ENCODE data around the gene FES. TPM values are rescaled to one million over a fixed set of nuclear protein-coding genes. Genes with fewer than 3 reads are reported as not detected.

The FES gene
- total and polyA plus RNA-seq, 5 donors from 2014 or later: 0.13 to 3.8 (median 0.13) TPM; not detected in 2

DNA sequence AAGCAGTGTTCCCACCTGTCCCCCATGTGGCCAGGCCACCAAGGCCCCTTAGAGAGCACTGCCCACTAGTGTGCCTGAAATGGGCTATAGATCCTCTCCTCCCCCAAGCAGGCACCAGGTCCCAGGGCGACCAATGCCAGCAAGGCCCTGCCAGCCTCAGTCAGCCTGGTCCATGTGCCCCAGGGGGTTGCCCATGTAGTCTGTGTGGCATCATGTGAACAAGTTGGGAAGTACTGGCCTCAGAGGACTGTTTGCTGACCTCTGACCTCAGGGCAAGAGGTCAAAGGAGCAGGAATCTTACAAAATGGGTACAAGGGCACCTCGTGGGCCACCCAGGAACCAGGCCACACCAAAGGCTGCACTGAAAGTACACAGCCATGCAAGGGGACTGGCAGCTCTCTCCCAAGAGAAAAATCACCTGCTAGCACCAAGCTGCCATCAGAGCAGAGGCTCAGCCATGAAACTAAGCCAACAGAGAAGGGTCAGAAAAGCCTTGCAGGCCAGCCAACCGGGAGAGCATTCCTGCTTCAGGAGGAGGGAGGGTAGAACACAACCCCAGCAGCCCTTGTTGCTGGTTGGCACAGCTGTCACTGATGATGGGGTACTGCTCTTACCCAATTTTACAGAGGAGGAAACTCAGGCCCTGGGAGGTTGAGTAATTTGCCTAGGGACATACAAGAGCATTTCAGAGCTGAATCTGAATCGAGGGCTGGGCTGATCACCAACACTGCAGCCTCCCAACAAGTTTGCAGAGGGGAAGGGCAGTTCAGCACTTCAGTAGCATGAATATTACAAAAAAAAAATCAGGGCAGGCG, 21.1 kb upstream of the FES start:
- Mint-ChIP-seq H3K4me1 (peaks cover 0 to 5% (median 2%) of the 10 kb centered on the region in 4 donors), H3K9me3 (no peaks in the 10 kb centered on the region), H3K4me3 (peak overlapping the region in 1 of 4 donors; percentile 50), H3K27ac (peak overlapping the region in 1 of 3 donors; percentile 27), H3K36me3 (no peaks in the 10 kb centered on the region), H3K27me3 (no peaks in the 10 kb centered on the region)
- Histone ChIP-seq H3K27ac (ENCODE audit: insufficient read depth, low read length, poor library complexity, severe bottlenecking) (no peak overlapping the region), H3K27me3 (ENCODE audit: control insufficient read depth, insufficient read depth, low read length) (no peaks in the 10 kb centered on the region), H3K4me3 (ENCODE audit: low read depth, low read length) (no peak overlapping the region), H3K4me1 (ENCODE audit: control insufficient read depth, insufficient read depth, low read length, poor library complexity, severe bottlenecking) (no peaks in the 10 kb centered on the region), H3K9me3 (ENCODE audit: control insufficient read depth in 2 of 2, low read length in 2 of 2) (no peaks in the 10 kb centered on the region), H3K36me3 (ENCODE audit: control insufficient read depth, insufficient read depth, low read length) (no peaks in the 10 kb centered on the region)
- ATAC-seq (ENCODE audit: low read depth in 2 of 2) (no peak), DNase-seq (no peak)

- no peaks in the 10 kb centered on the region for H3K9me3 Mint-ChIP-seq
- no peaks in the 10 kb centered on the region for H3K36me3 Mint-ChIP-seq
- H3K27me3 Mint-ChIP-seq: no peaks in the 10 kb centered on the region
- no peak for DNase-seq
- H3K36me3 ChIP-seq (ENCODE audit: control insufficient read depth, insufficient read depth, low read length): no peaks in the 10 kb centered on the region
- peak overlapping the region in 1 of 3 donors; percentile 8 for H3K27ac Mint-ChIP-seq
- peaks cover 0 to 8% (median 3%) of the 10 kb centered on the region in 4 donors for H3K4me1 Mint-ChIP-seq
- no peaks in the 10 kb centered on the region for H3K27me3 ChIP-seq (ENCODE audit: control insufficient read depth, insufficient read depth, low read length)
- H3K4me1 ChIP-seq (ENCODE audit: control insufficient read depth, insufficient read depth, low read length, poor library complexity, severe bottlenecking): no peaks in the 10 kb centered on the region
- H3K27ac ChIP-seq (ENCODE audit: insufficient read depth, low read length, poor library complexity, severe bottlenecking): no peak overlapping the region
- H3K4me3 Mint-ChIP-seq: peak overlapping the region in 1 of 4 donors; percentile 50
- H3K4me3 ChIP-seq (ENCODE audit: low read depth, low read length): no peak overlapping the region
- no peak for ATAC-seq (ENCODE audit: low read depth in 2 of 2)
- H3K9me3 ChIP-seq (ENCODE audit: control insufficient read depth in 2 of 2, low read length in 2 of 2): no peaks in the 10 kb centered on the region
Observed at GRCh38 chr15:90863987-90864386, 20.3 kb upstream of the FES start.

- ATAC-seq (ENCODE audit: low read depth in 2 of 2) (no peak), DNase-seq (no peak)
- Mint-ChIP-seq H3K27me3 (no peaks in the 10 kb centered on the region), H3K36me3 (no peaks in the 10 kb centered on the region), H3K4me1 (peaks cover 0 to 12% (median 4%) of the 10 kb centered on the region in 4 donors), H3K9me3 (no peaks in the 10 kb centered on the region), H3K27ac (no peak overlapping the region), H3K4me3 (no peak overlapping the region)
- Histone ChIP-seq H3K36me3 (ENCODE audit: control insufficient read depth, insufficient read depth, low read length) (no peaks in the 10 kb centered on the region), H3K27me3 (ENCODE audit: control insufficient read depth, insufficient read depth, low read length) (no peaks in the 10 kb centered on the region), H3K4me3 (ENCODE audit: low read depth, low read length) (no peak overlapping the region), H3K4me1 (ENCODE audit: control insufficient read depth, insufficient read depth, low read length, poor library complexity, severe bottlenecking) (peaks cover 3% of the 10 kb centered on the region), H3K27ac (ENCODE audit: insufficient read depth, low read length, poor library complexity, severe bottlenecking) (no peak overlapping the region), H3K9me3 (ENCODE audit: control insufficient read depth in 2 of 2, low read length in 2 of 2) (no peaks in the 10 kb centered on the region)
Observed at GRCh38 chr15:90864507-90864906, 19.8 kb upstream of the FES start.

DNA sequence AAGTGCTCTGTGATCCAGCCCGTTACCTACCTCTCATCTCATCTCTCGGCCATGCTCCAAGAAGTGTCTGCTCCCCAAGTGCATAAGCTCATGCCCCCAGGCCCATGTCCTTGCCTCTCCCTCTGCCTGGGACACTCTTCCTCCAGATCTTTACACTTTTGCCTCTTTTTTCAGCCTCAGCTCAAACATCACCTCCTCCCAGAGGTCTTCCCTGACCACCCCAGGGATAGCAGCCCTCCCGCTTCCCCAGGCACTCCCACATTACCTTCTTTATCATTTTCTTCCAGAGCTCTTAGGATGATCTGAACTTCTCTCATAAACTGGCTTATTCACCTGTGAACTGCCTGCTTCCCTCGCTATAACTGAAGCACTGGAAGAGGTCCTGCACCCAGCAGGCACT, 18.6 kb upstream of the FES start:
- Histone ChIP-seq H3K27me3 (ENCODE audit: control insufficient read depth, insufficient read depth, low read length) (no peaks in the 10 kb centered on the region), H3K4me3 (ENCODE audit: low read depth, low read length) (no peak overlapping the region), H3K36me3 (ENCODE audit: control insufficient read depth, insufficient read depth, low read length) (no peaks in the 10 kb centered on the region), H3K9me3 (ENCODE audit: control insufficient read depth in 2 of 2, low read length in 2 of 2) (no peaks in the 10 kb centered on the region), H3K27ac (ENCODE audit: insufficient read depth, low read length, poor library complexity, severe bottlenecking) (no peak overlapping the region), H3K4me1 (ENCODE audit: control insufficient read depth, insufficient read depth, low read length, poor library complexity, severe bottlenecking) (peaks cover 15% of the 10 kb centered on the region)
- no peaks in the 10 kb centered on the region for H3K36me3 Mint-ChIP-seq
- peak overlapping the region in 1 of 3 donors; percentile 32 for H3K27ac Mint-ChIP-seq
- no peaks in the 10 kb centered on the region for H3K27me3 Mint-ChIP-seq
- H3K4me3 Mint-ChIP-seq: no peak overlapping the region
- H3K4me1 Mint-ChIP-seq: peaks cover 0 to 24% (median 15%) of the 10 kb centered on the region in 4 donors
- DNase-seq: no peak
- no peaks in the 10 kb centered on the region for H3K9me3 Mint-ChIP-seq
- ATAC-seq (ENCODE audit: low read depth in 2 of 2): no peak

- Mint-ChIP-seq H3K27me3 (no peaks in the 10 kb centered on the region), H3K9me3 (no peaks in the 10 kb centered on the region), H3K4me1 (peaks cover 0 to 27% (median 18%) of the 10 kb centered on the region in 4 donors), H3K36me3 (no peaks in the 10 kb centered on the region), H3K27ac (no peak overlapping the region), H3K4me3 (no peak overlapping the region)
- H3K4me3 ChIP-seq (ENCODE audit: low read depth, low read length): no peak overlapping the region
- ATAC-seq (ENCODE audit: low read depth in 2 of 2): no peak
- peaks cover 20% of the 10 kb centered on the region for H3K4me1 ChIP-seq (ENCODE audit: control insufficient read depth, insufficient read depth, low read length, poor library complexity, severe bottlenecking)
- H3K9me3 ChIP-seq (ENCODE audit: control insufficient read depth in 2 of 2, low read length in 2 of 2): no peaks in the 10 kb centered on the region
- DNase-seq: no peak
- no peak overlapping the region for H3K27ac ChIP-seq (ENCODE audit: insufficient read depth, low read length, poor library complexity, severe bottlenecking)
- no peaks in the 10 kb centered on the region for H3K36me3 ChIP-seq (ENCODE audit: control insufficient read depth, insufficient read depth, low read length)
- H3K27me3 ChIP-seq (ENCODE audit: control insufficient read depth, insufficient read depth, low read length): no peaks in the 10 kb centered on the region
Observed at GRCh38 chr15:90866161-90866715, 18.1 kb upstream of the FES start.

GRCh38 chr15:90866800-90867199, 17.5 kb upstream of the FES start:
- no peak overlapping the region for H3K4me3 Mint-ChIP-seq
- DNase-seq (no peak), ATAC-seq (ENCODE audit: low read depth in 2 of 2) (no peak)
- no peak overlapping the region for H3K27ac ChIP-seq (ENCODE audit: insufficient read depth, low read length, poor library complexity, severe bottlenecking)
- H3K27ac Mint-ChIP-seq: no peak overlapping the region
- no peaks in the 10 kb centered on the region for H3K36me3 ChIP-seq (ENCODE audit: control insufficient read depth, insufficient read depth, low read length)
- no peak overlapping the region for H3K4me3 ChIP-seq (ENCODE audit: low read depth, low read length)
- H3K9me3 Mint-ChIP-seq: no peaks in the 10 kb centered on the region
- no peaks in the 10 kb centered on the region for H3K27me3 ChIP-seq (ENCODE audit: control insufficient read depth, insufficient read depth, low read length)
- H3K27me3 Mint-ChIP-seq: no peaks in the 10 kb centered on the region
- peaks cover 0 to 27% (median 18%) of the 10 kb centered on the region in 4 donors for H3K4me1 Mint-ChIP-seq
- H3K9me3 ChIP-seq (ENCODE audit: control insufficient read depth in 2 of 2, low read length in 2 of 2): no peaks in the 10 kb centered on the region
- peaks cover 20% of the 10 kb centered on the region for H3K4me1 ChIP-seq (ENCODE audit: control insufficient read depth, insufficient read depth, low read length, poor library complexity, severe bottlenecking)
- no peaks in the 10 kb centered on the region for H3K36me3 Mint-ChIP-seq

DNA sequence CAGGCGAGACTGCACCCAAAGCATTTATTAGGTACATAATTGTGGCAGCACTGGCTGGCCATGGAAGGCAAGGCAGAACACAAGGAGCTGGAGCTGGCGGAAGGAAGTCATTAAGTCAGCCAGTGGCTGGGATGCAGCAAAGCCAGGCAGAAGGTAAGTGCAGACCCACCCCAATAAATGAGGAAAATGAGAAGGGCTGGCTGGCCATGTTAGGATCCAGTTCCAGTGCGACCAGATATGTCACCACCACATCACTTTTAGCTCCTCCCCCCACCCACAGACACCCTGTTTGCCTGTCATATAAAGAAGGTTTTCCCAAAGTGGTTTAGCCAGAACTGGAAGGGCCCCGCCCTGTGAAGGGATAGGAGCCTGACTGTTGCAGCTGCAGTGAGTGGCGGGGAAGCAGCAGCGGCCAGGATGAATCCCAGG, 16.0 kb upstream of the FES start, which contains the start of gene FURIN:
Gene FURIN, plus strand, starts transcription at position 328 of the 429 bp plus-strand sequence. CDS start 7,153 bp downstream, outside the sequence.
- Mint-ChIP-seq H3K4me1 (peaks cover 5 to 39% (median 27%) of the 10 kb centered on the region in 4 donors), H3K27me3 (no peaks in the 10 kb centered on the region), H3K4me3 (peak within 1 kb of the TSS; percentile 24 to 90 (median 80)), H3K9me3 (no peaks in the 10 kb centered on the region), H3K36me3 (no peaks in the 10 kb centered on the region), H3K27ac (peak within 1 kb of the TSS; percentile 59 to 94 (median 92))
- Histone ChIP-seq H3K4me1 (ENCODE audit: control insufficient read depth, insufficient read depth, low read length, poor library complexity, severe bottlenecking) (peaks cover 33% of the 10 kb centered on the region), H3K36me3 (ENCODE audit: control insufficient read depth, insufficient read depth, low read length) (no peaks in the 10 kb centered on the region), H3K27me3 (ENCODE audit: control insufficient read depth, insufficient read depth, low read length) (no peaks in the 10 kb centered on the region), H3K4me3 (ENCODE audit: low read depth, low read length) (no peak within 1 kb of the TSS), H3K27ac (ENCODE audit: insufficient read depth, low read length, poor library complexity, severe bottlenecking) (peak within 1 kb of the TSS; percentile 16), H3K9me3 (ENCODE audit: control insufficient read depth in 2 of 2, low read length in 2 of 2) (no peaks in the 10 kb centered on the region)
- ATAC-seq (ENCODE audit: low read depth in 2 of 2) (no peak), DNase-seq (no peak)
